KMS-11 (cell line): ENCODE results near the gene SMAD3.

Source experiments
- H2AFZ ChIP-seq: fragments of 200-600 bp; sonication (generic); 2 replicates; pipeline ENCODE4 v1.6.1; 2016; ENCODE audit warnings: antibody characterized with exemption, mixed run types, low read depth
- H3K27ac ChIP-seq: fragments of 200-600 bp; sonication (generic); 2 replicates; pipeline ENCODE4 v1.6.1; 2016; ENCODE audit warnings: mild to moderate bottlenecking, mixed run types
- H3K27me3 ChIP-seq: fragments of 200-600 bp; sonication (generic); 2 replicates; pipeline ENCODE4 v1.6.1; 2017; ENCODE audit warnings: mild to moderate bottlenecking, low read depth, mixed run types, moderate library complexity; ENCODE audit not compliant: insufficient read depth
- H3K36me3 ChIP-seq: fragments of 200-600 bp; sonication (generic); 2 replicates; pipeline ENCODE4 v1.6.1; 2017; ENCODE audit warnings: mild to moderate bottlenecking, mixed run types; ENCODE audit not compliant: insufficient read depth
- H3K4me1 ChIP-seq: fragments of 200-600 bp; sonication (generic); 2 replicates; pipeline ENCODE4 v1.6.1; 2016; ENCODE audit warnings: mild to moderate bottlenecking, low read depth, mixed run types; ENCODE audit not compliant: poor library complexity, severe bottlenecking
- H3K4me2 ChIP-seq: fragments of 200-600 bp; sonication (generic); 2 replicates; pipeline ENCODE4 v1.7.0; 2016; ENCODE audit warnings: mild to moderate bottlenecking, mixed run types
- H3K4me3 ChIP-seq: fragments of 200-600 bp; sonication (generic); IDR thresholded peaks from 2 replicates; pipeline ENCODE4 v1.6.1; 2017; ENCODE audit warnings: low read depth, low read length, mixed read lengths; ENCODE audit not compliant: insufficient read depth
- H3K79me2 ChIP-seq: fragments of 200-600 bp; sonication (generic); 2 replicates; pipeline ENCODE4 v1.6.1; 2016; ENCODE audit warnings: low read depth, mixed run types; ENCODE audit not compliant: insufficient read depth
- H3K9ac ChIP-seq: fragments of 200-600 bp; sonication (generic); 2 replicates; pipeline ENCODE4 v1.6.1; 2016; ENCODE audit warnings: mild to moderate bottlenecking, mixed run types
- H4K20me1 ChIP-seq: fragments of 200-600 bp; sonication (generic); 2 replicates; pipeline ENCODE4 v1.6.1; 2016; ENCODE audit warnings: mild to moderate bottlenecking, mixed run types; ENCODE audit not compliant: insufficient read depth
- CTCF ChIP-seq: fragments of 200-600 bp; sonication (generic); conservative IDR thresholded peaks from 2 replicates; pipeline ENCODE4 v1.6.1; 2017; ENCODE audit warnings: low read depth, mild to moderate bottlenecking, antibody characterized with exemption, low read length, moderate library complexity, mixed read lengths

The SMAD3 gene

GRCh38 chr15:67194171-67195114 lies 129.0 kb downstream of the SMAD3 start:
- no peaks in the 10 kb centered on the region for H4K20me1 ChIP-seq
- no peak for TF ChIP-seq CTCF
- no peaks in the 10 kb centered on the region for H3K36me3 ChIP-seq
- H3K4me2 ChIP-seq = no peak overlapping the region
- H3K4me1 ChIP-seq = no peaks in the 10 kb centered on the region
- H3K4me3 ChIP-seq = no peak overlapping the region
- H3K9ac ChIP-seq = no peak overlapping the region
- no peak overlapping the region for H2AFZ ChIP-seq
- H3K27ac ChIP-seq = no peak overlapping the region
- no peaks in the 10 kb centered on the region for H3K79me2 ChIP-seq
- H3K27me3 ChIP-seq = no peaks in the 10 kb centered on the region

GRCh38 chr15:67195305-67195704 lies 129.9 kb downstream of the SMAD3 start:
- H3K27ac ChIP-seq = no peak overlapping the region
- no peak for TF ChIP-seq CTCF
- no peaks in the 10 kb centered on the region for H4K20me1 ChIP-seq
- H3K79me2 ChIP-seq = no peaks in the 10 kb centered on the region
- no peaks in the 10 kb centered on the region for H3K4me1 ChIP-seq
- no peak overlapping the region for H2AFZ ChIP-seq
- no peaks in the 10 kb centered on the region for H3K27me3 ChIP-seq
- H3K4me2 ChIP-seq = no peak overlapping the region
- no peak overlapping the region for H3K4me3 ChIP-seq
- no peak overlapping the region for H3K9ac ChIP-seq
- H3K36me3 ChIP-seq = no peaks in the 10 kb centered on the region

- no peak overlapping the region for H3K9ac ChIP-seq
- H3K36me3 ChIP-seq = no peaks in the 10 kb centered on the region
- TF ChIP-seq CTCF = no peak
- H3K79me2 ChIP-seq = no peaks in the 10 kb centered on the region
- H2AFZ ChIP-seq = no peak overlapping the region
- no peaks in the 10 kb centered on the region for H4K20me1 ChIP-seq
- no peaks in the 10 kb centered on the region for H3K27me3 ChIP-seq
- H3K4me2 ChIP-seq = no peak overlapping the region
- H3K4me3 ChIP-seq = no peak overlapping the region
- peaks cover 6% of the 10 kb centered on the region for H3K4me1 ChIP-seq
- H3K27ac ChIP-seq = no peak overlapping the region
Measured at GRCh38 chr15:67196222-67196621, 130.8 kb downstream of the SMAD3 start.

- H3K4me1 ChIP-seq = peaks cover 12% of the 10 kb centered on the region
- no peak overlapping the region for H3K4me2 ChIP-seq
- H4K20me1 ChIP-seq = no peaks in the 10 kb centered on the region
- H3K27me3 ChIP-seq = no peaks in the 10 kb centered on the region
- H3K4me3 ChIP-seq = no peak overlapping the region
- no peak overlapping the region for H3K27ac ChIP-seq
- no peaks in the 10 kb centered on the region for H3K79me2 ChIP-seq
- H3K36me3 ChIP-seq = no peaks in the 10 kb centered on the region
- no peak overlapping the region for H3K9ac ChIP-seq
- H2AFZ ChIP-seq = no peak overlapping the region
- no peak for TF ChIP-seq CTCF
Measured at GRCh38 chr15:67196672-67197363, 131.4 kb downstream of the SMAD3 start.
